Measurements from ENCODE around the gene XBP1.
A peak's percentile ranks its signal among the peaks of the same experiment; 100 is the strongest.

XBP1 gene

GRCh38 chr22:28798810-28799605 lies 1.4 kb downstream of the XBP1 start:
- peak; percentile 94 for DNase-seq (ENCODE audit: low read depth)
- H3K4me3 ChIP-seq (ENCODE audit: low read length), result peak overlapping the region; percentile 84

GRCh38 chr22:28795932-28796856 lies 4.2 kb downstream of the XBP1 start:
- no peak overlapping the region for H3K4me3 ChIP-seq (ENCODE audit: low read length)
- TF ChIP-seq CTCF (IDR thresholded peaks at IDR 0.05; ENCODE audit: insufficient read depth, low read depth, low read length, missing control alignments), result no peak
- DNase-seq (ENCODE audit: low read depth), result no peak

More at GRCh38 chr22:28798810-28799605, 1.4 kb downstream of the XBP1 start:
- no peak for TF ChIP-seq CTCF (IDR thresholded peaks at IDR 0.05; ENCODE audit: insufficient read depth, low read depth, low read length, missing control alignments)

- DNase-seq (ENCODE audit: low read depth), result no peak
- no peak overlapping the region for H3K4me3 ChIP-seq (ENCODE audit: low read length)
- no peak for TF ChIP-seq CTCF (IDR thresholded peaks at IDR 0.05; ENCODE audit: insufficient read depth, low read depth, low read length, missing control alignments)
These were observed 5.2 kb downstream of the XBP1 start for GRCh38 chr22:28795071-28795693.

GRCh38 chr22:28793976-28794584 lies 6.3 kb downstream of the XBP1 start:
- DNase-seq (ENCODE audit: low read depth), result no peak
- no peak for TF ChIP-seq CTCF (IDR thresholded peaks at IDR 0.05; ENCODE audit: insufficient read depth, low read depth, low read length, missing control alignments)
- H3K4me3 ChIP-seq (ENCODE audit: low read length), result no peak overlapping the region

GRCh38 chr22:28792491-28793383 lies 7.6 kb downstream of the XBP1 start:
- no peak overlapping the region for H3K4me3 ChIP-seq (ENCODE audit: low read length)
- no peak for TF ChIP-seq CTCF (IDR thresholded peaks at IDR 0.05; ENCODE audit: insufficient read depth, low read depth, low read length, missing control alignments)
- no peak for DNase-seq (ENCODE audit: low read depth)

Data from epithelial cell of esophagus (primary cell).